Mucosa of rectum (tissue), 2 donors: ENCODE measurements around the gene FOXD2.
A peak's percentile ranks its signal among the peaks of the same experiment; 100 is the strongest.

ENCODE experiments used
- H3K27ac ChIP-seq, 2 donors: one replicate each; pipeline ENCODE4 v1.7.0; 2013; ENCODE audit warnings: inconsistent platforms in 2 of 2, low read depth in 2 of 2, low read length in 2 of 2
- H3K27me3 ChIP-seq, 2 donors: one replicate each; pipeline ENCODE4 v1.7.0; 2013; ENCODE audit warnings: low read length in 2 of 2; ENCODE audit not compliant: control insufficient read depth in 2 of 2, insufficient read depth in 2 of 2
- H3K36me3 ChIP-seq, 2 donors: one replicate each; pipeline ENCODE4 v1.7.0; 2013; ENCODE audit warnings: low read length in 2 of 2; ENCODE audit not compliant: control insufficient read depth in 2 of 2, insufficient read depth in 2 of 2
- H3K4me1 ChIP-seq, 2 donors: one replicate each; pipeline ENCODE4 v1.7.0; 2013; ENCODE audit warnings: low read length in 2 of 2, mild to moderate bottlenecking in 1 of 2; ENCODE audit not compliant: control insufficient read depth in 2 of 2, insufficient read depth in 2 of 2
- H3K4me3 ChIP-seq, 2 donors: one replicate each; pipeline ENCODE4 v1.7.0; 2013; ENCODE audit warnings: low read length in 2 of 2
- H3K9ac ChIP-seq, 2 donors: one replicate each; pipeline ENCODE4 v1.7.0; 2013; ENCODE audit warnings: low read length in 2 of 2, low read depth in 1 of 2, mild to moderate bottlenecking in 1 of 2
- H3K9me3 ChIP-seq, 2 donors: one replicate each; pipeline ENCODE4 v1.7.0; 2013; ENCODE audit warnings: low read length in 2 of 2; ENCODE audit not compliant: control insufficient read depth in 2 of 2
- donor health status: healthy.
- donor health status: Normal muscosa, but diverticular disease.

FOXD2 gene

GRCh38 chr1:47439819-47440598 is 2.2 kb downstream of the FOXD2 start:
- Histone ChIP-seq H3K27ac (peak overlapping the region; percentile 91 to 96), H3K4me1 (peaks cover 14 to 27% of the 10 kb centered on the region in 2 donors), H3K9ac (peak overlapping the region; percentile 83 to 94), H3K9me3 (no peaks in the 10 kb centered on the region), H3K4me3 (peak overlapping the region; percentile 70 to 87), H3K27me3 (peaks cover 12 to 28% of the 10 kb centered on the region in 2 donors), H3K36me3 (no peaks in the 10 kb centered on the region)

DNA sequence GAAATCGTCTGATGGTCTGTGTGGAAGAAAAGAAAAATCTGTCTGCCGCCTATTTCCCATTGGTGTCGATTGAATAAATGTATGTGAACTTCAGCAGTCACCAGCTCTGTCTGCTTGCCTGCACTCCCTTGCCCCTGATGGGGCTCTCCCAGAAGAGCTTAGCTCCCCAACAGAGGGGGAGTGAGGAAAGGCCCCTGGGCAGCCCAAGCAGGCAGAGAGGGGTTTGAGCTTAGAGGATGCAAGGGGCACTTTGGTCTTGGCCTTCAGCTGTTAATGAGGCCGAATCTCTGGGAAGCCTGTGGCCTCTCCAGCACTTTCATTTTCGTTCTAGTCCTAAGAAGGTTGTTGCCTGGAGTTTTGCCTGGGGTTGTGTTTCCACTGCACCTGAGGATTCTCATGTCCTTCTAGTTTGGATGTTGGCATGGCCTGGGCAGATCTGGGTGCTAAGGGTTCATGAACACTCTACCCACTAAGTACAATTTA is 2.8 kb downstream of the FOXD2 start:
- H3K27me3 ChIP-seq, result peaks cover 18 to 30% of the 10 kb centered on the region in 2 donors
- H3K9ac ChIP-seq, result peak overlapping the region; percentile 83 to 94
- H3K36me3 ChIP-seq, result no peaks in the 10 kb centered on the region
- peak overlapping the region; percentile 70 to 87 for H3K4me3 ChIP-seq
- H3K9me3 ChIP-seq, result no peaks in the 10 kb centered on the region
- peaks cover 20 to 31% of the 10 kb centered on the region in 2 donors for H3K4me1 ChIP-seq
- H3K27ac ChIP-seq, result peak overlapping the region; percentile 65 to 96

DNA sequence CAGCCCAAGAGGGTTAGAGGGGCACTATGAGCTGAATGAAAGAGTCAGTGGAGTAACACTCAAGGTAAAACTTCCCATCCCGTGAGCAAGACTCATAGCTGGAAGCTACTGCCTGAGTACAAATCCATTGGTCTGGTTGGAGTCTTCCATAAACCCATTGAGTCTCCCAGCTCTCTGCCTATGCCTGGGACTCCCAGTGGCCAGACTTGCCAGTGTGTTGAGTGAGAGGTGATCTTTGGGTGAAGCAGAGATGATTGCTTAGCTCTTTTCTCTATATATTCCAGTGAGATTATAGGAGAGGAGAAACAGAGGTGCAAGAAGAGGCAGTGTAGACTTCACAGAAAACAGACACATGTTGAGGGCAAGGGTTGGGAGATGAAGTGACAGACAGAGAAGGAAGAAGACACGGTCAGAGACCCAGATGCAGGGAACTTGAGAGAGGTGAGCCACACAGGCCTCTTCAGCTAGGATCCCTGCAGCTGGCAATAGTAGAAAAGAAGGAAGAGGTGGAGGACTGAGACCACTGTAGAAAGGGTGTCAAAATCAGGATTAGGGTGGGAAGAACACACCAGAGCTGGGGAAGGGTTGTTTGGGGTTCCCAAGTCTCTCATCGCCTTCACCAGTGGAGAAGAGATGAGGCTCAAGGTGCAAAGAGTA is 3.7 kb downstream of the FOXD2 start:
- Histone ChIP-seq H3K27me3 (peaks cover 26 to 32% of the 10 kb centered on the region in 2 donors), H3K27ac (peak overlapping the region; percentile 65 to 96), H3K4me1 (peaks cover 23 to 30% of the 10 kb centered on the region in 2 donors), H3K9me3 (no peaks in the 10 kb centered on the region), H3K36me3 (no peaks in the 10 kb centered on the region), H3K4me3 (peak overlapping the region; percentile 70 to 87), H3K9ac (peak overlapping the region; percentile 83 to 94)

DNA sequence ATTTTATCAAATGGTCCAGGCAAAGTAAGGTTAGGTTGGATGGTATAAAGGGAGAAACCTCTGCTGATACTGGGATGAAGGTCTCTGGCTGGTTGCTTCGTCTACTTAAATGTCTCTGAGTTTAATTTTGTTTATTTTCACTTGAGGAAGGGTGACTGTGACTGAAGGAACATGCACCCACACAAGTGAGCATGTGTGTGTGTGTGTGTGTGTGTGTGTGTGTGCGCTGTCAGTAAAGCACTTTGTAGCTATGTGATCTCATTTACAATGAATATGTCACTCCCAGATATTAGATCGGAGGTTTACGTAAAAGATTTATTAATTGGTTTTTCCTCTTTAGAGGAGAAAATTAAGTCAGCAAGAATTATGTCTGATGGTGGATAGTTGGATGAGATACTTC is 4.4 kb downstream of the FOXD2 start:
- peak overlapping the region; percentile 70 to 87 for H3K4me3 ChIP-seq
- H3K27me3 ChIP-seq, result peaks cover 28 to 38% of the 10 kb centered on the region in 2 donors
- no peaks in the 10 kb centered on the region for H3K9me3 ChIP-seq
- H3K9ac ChIP-seq, result peak overlapping the region; percentile 83 to 94
- peaks cover 0 to 3% of the 10 kb centered on the region in 2 donors for H3K36me3 ChIP-seq
- peaks cover 21 to 26% of the 10 kb centered on the region in 2 donors for H3K4me1 ChIP-seq
- H3K27ac ChIP-seq, result peak overlapping the region; percentile 65 to 96

DNA sequence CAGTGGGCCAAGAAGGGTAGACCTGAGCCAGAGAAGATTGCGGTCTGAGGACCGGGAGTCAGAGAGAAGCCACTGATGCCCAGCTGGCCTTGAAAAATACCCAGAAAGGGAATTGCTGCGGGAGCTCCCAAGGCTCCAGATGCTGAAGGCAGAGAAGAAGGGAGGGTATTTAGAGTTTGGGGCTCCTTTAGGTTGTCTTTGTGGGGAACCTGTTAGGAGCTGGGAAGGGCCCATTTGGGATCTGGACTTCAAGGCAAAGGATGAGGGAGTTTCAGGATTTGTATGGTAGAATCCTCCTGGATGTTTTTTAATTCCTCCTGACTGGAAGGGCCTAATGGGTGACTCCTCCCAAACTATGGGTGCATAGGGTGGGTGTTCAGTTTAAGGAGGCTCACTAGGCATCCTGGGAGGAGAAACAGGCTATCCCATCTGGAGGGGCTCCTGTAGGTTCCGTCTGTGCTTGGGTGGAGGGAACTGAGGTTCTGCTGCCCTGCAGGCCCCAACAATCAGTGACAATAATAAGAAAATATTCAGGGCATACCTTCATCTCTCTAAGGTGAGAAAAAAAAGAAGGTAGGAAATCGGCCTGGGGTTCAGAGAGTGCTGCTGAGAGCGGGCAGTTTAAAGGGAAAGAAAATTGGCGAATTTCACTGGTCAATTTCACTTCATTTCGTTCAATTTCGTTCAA is 5.1 kb downstream of the FOXD2 start:
- peaks cover 28 to 42% of the 10 kb centered on the region in 2 donors for H3K27me3 ChIP-seq
- H3K9ac ChIP-seq, result peak overlapping the region; percentile 70 to 94
- H3K36me3 ChIP-seq, result peaks cover 0 to 5% of the 10 kb centered on the region in 2 donors
- H3K9me3 ChIP-seq, result no peaks in the 10 kb centered on the region
- peak overlapping the region; percentile 71 to 87 for H3K4me3 ChIP-seq
- peaks cover 21 to 26% of the 10 kb centered on the region in 2 donors for H3K4me1 ChIP-seq
- peak overlapping the region; percentile 32 to 96 for H3K27ac ChIP-seq

DNA sequence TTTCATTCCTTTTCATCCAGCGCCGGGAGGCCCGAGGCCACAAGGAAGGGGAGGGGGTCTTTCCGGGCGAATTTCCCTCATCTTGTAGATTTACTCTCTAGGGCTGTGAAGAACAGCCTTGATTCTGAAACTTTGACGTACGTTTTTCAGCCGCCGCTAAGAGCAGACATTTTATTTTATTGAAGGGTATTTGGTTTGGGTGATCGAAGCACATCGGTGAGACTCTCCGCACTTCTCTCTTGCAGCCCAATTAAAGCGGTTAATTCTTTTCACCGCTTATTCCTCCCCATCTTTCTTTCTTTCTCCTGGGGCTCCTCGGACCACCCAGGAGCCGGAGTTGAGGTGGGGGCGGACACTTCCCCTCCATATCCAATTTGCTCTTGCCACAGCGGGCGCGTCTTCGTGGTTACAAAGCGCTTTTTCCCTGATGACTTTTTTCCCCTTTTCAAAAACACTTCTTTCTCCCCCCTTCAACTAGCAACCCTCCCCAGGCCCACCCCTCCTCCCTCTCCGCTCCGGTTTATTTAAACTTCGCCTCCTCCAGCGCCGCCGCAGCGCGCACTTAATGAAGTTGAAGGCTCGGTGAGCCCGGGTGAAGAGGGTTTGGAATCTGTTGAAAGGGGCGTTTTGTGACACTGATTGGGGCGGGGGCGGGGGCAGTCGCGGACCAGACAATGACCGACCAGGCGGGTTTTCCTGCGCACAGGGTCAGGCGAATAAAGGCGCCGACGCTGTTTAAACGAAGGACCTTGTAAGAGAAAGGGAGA is 5.9 kb downstream of the FOXD2 start:
- peak overlapping the region; percentile 71 to 87 for H3K4me3 ChIP-seq
- H3K9ac ChIP-seq, result peak overlapping the region; percentile 70 to 94
- H3K36me3 ChIP-seq, result peaks cover 0 to 5% of the 10 kb centered on the region in 2 donors

DNA sequence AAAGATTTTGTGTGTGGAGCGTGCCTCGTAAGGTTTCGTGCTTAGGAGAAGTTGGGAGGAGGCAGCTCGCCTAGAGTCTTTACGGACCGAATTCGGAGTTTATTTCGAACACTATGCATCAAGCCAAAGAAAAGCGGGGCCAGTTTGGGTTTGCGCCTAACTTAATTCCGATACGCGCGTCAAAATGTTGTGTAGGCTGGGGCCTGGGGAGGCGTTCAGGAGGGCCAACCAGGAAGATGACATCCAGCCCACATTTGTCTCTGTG is 6.4 kb downstream of the FOXD2 start:
- peak overlapping the region; percentile 70 to 94 for H3K9ac ChIP-seq
- peak overlapping the region; percentile 67 to 71 for H3K4me3 ChIP-seq
- peak overlapping the region; percentile 35 to 50 for H3K27ac ChIP-seq
- no peaks in the 10 kb centered on the region for H3K9me3 ChIP-seq
- peaks cover 0 to 5% of the 10 kb centered on the region in 2 donors for H3K36me3 ChIP-seq
- peaks cover 29 to 53% of the 10 kb centered on the region in 2 donors for H3K27me3 ChIP-seq
- peaks cover 21 to 28% of the 10 kb centered on the region in 2 donors for H3K4me1 ChIP-seq

More for the DNA sequence above, 5.9 kb downstream of the FOXD2 start:
- Histone ChIP-seq H3K9me3 (no peaks in the 10 kb centered on the region), H3K27me3 (peaks cover 28 to 48% of the 10 kb centered on the region in 2 donors), H3K27ac (peak overlapping the region; percentile 35 to 50), H3K4me1 (peaks cover 21 to 28% of the 10 kb centered on the region in 2 donors)

DNA sequence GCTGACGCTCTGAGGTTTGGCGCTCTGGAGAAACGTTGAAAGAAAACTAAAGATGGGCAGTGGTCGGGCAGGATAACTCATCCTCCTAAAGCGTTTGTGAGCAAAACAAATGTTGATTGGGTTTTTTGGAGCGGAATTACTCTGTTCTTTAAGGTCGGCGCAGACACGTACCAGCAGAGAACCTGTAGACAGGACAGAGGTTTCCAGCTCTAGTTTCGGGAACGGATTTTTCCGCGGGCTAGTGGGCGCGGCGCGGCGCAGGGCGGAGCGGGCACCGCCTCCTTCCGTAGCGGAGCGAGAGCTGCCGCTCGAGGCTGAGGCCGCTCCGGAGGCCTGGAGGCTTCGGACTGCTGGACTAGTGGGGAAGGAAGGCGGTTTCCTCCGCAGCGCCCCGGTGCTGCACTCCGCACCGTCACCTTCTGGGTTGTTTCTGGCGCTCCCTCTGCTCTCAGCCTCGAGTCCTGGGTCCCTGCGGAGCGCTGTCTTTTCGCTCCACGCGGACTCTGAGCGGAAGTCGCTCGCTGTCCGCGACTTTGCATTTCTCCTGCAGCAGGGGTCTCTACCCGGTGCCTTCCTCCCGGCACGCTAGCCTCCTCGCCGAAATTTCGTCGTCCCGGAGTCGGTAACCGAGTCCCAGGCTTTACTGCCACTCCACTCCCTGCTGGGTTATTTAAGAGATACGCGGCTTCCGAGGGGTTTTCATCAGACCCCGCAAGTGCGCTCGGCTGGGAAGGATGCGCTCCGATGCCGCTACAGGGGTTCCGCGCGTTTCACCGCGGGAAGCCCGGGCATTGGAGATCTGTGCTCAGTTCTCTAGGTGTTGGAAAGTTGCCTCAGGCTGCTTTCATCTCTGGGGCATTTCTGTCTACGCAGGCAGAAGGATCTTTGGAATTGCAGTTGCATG is 7.0 kb downstream of the FOXD2 start:
- Histone ChIP-seq H3K4me1 (peaks cover 21 to 28% of the 10 kb centered on the region in 2 donors), H3K4me3 (peak overlapping the region; percentile 67 to 71), H3K27me3 (peaks cover 30 to 53% of the 10 kb centered on the region in 2 donors), H3K36me3 (peaks cover 0 to 5% of the 10 kb centered on the region in 2 donors), H3K9ac (peak overlapping the region; percentile 70 to 94), H3K9me3 (no peaks in the 10 kb centered on the region), H3K27ac (peak overlapping the region; percentile 35 to 50)
